Fibroblast of pulmonary artery (primary cell): ENCODE measurements around the gene LRRTM1.

Experiments
- DNase-seq: peaks from one replicate; pipeline ENCODE4 v3.0.0-alpha.2; 2010; ENCODE audit warnings: low read depth
- H3K4me3 ChIP-seq: replicated peaks from 2 replicates; pipeline ENCODE4 v1.5.1; 2011; ENCODE audit warnings: low read depth, mild to moderate bottlenecking, control low read depth, low read length, moderate library complexity
- CTCF ChIP-seq: IDR thresholded peaks from 2 replicates; pipeline ENCODE4 v1.5.1; 2011; ENCODE audit warnings: mild to moderate bottlenecking, control low read depth, low read length, inconsistent platforms; ENCODE audit errors: missing control alignments

LRRTM1 gene

GRCh38 chr2:80252294-80252986 lies 52.1 kb downstream of the LRRTM1 start:
- TF ChIP-seq CTCF = no peak
- H3K4me3 ChIP-seq = no peak overlapping the region
- no peak for DNase-seq
